HepG2 (cell line): ENCODE data around the gene EXOC3L4. TPM values are rescaled to one million over a fixed set of nuclear protein-coding genes. Genes with fewer than 3 reads are reported as not detected.

Source experiments
- CBFB ChIP-seq: sonication (generic); formaldehyde crosslinking; IDR thresholded peaks from 2 replicates; pipeline ENCODE4 v1.4.0; 2020; ENCODE audit warnings: missing genetic modification reagents
- KAT2B ChIP-seq: fragments of 150-350 bp; IDR thresholded peaks from 2 replicates; pipeline ENCODE4 v1.6.1; 2014; ENCODE audit warnings: low read depth, low read length, borderline replicate concordance
- ZIK1 ChIP-seq: sonication (generic); formaldehyde crosslinking; IDR thresholded peaks from 2 replicates; pipeline ENCODE4 v1.5.0; 2020; ENCODE audit warnings: mild to moderate bottlenecking, low read depth, missing genetic modification reagents, borderline replicate concordance
- ZNF225 ChIP-seq: sonication (generic); formaldehyde crosslinking; IDR thresholded peaks from 2 replicates; pipeline ENCODE4 v1.4.0; 2020; ENCODE audit warnings: mild to moderate bottlenecking, missing genetic modification reagents
- ZNF263 ChIP-seq: sonication (generic); formaldehyde crosslinking; IDR thresholded peaks from 2 replicates; pipeline ENCODE4 v1.4.0; 2020; ENCODE audit warnings: missing genetic modification reagents
- ZNF432 ChIP-seq: sonication (generic); formaldehyde crosslinking; IDR thresholded peaks from 2 replicates; pipeline ENCODE4 v1.5.0; 2020; ENCODE audit warnings: missing genetic modification reagents, mild to moderate bottlenecking, borderline replicate concordance
- ZNF781 ChIP-seq: sonication (generic); formaldehyde crosslinking; IDR thresholded peaks from 2 replicates; pipeline ENCODE4 v1.5.1; 2020; ENCODE audit warnings: borderline replicate concordance, mild to moderate bottlenecking, missing genetic modification reagents; ENCODE audit errors: not compliant biosample characterization
- polyA plus RNA-seq, 8 experiments: library from polyadenylated mRNA; depleted of rRNA in 3 of 8; stranded (reverse) in 7 of 8; unstranded in 1 of 8; fragments of >200 nt; fragmentation: Illumina TruSeq in 4 of 8; extraction: Trizol in 4 of 8; gene quantifications; 2 replicates each; pipeline versions ENCODE4 v1.2.1 to v1.2.3, GENCODE V29; 2011 to 2016; ENCODE audit warnings: low read depth in 4 of 8, missing spikeins in 1 of 8, mixed read lengths in 1 of 8; ENCODE audit not compliant: insufficient read depth in 1 of 8
- total RNA-seq, 5 experiments: library from RNA; depleted of rRNA; stranded (reverse); fragments of >200 nt; fragmentation: Illumina TruSeq; extraction: Trizol; gene quantifications; 2 replicates each; pipeline ENCODE4 v1.2.3, GENCODE V29; 2016; ENCODE audit warnings: low read depth in 1 of 5
- TF ChIP-seq, protein P1 (sequence below), 2 experiments: IDR thresholded peaks; 2 replicates each; pipeline ENCODE4 v1.6.1; 2011 to 2012; ENCODE audit warnings: low read length in 2 of 2, borderline replicate concordance in 1 of 2, low read depth in 1 of 2, mild to moderate bottlenecking in 1 of 2, moderate library complexity in 1 of 2
- TF ChIP-seq, protein P2 (sequence below): IDR thresholded peaks from 2 replicates; pipeline ENCODE4 v1.6.1; 2016; ENCODE audit warnings: missing compliant biosample characterization, missing genetic modification reagents, borderline replicate concordance
- TF ChIP-seq, protein P3 (sequence below): sonication (generic); formaldehyde crosslinking; IDR thresholded peaks from 2 replicates; pipeline ENCODE4 v1.4.0; 2020; ENCODE audit warnings: missing genetic modification reagents, mild to moderate bottlenecking, borderline replicate concordance

EXOC3L4 gene
- total and polyA plus RNA-seq, 2 of the 13 experiments (the other 11 are each of a cell fraction or from before 2014, with no cell fraction given), result 11.8 to 27.0 TPM

DNA sequence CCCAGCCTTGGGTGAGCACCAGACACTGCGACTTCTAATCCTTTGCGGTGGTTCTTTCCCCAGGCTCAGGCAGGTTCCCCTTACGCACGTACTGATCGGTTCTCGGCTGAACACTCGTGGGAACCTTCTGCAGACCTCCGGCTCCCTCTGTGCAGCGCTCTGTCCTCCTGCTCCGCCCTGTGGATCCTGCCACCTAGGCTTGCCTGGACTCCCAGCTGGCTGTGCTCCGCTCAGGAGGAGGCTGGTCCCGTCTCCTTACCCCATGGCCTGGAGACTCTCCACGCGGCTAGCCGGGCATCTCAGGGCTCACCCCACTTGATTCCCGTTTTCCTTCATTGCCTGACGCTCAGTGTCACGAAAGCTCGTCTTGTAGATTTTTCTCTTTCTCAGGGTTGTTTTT, 63.4 kb downstream of the EXOC3L4 start (continued):
- TF ChIP-seq, protein P1, sequence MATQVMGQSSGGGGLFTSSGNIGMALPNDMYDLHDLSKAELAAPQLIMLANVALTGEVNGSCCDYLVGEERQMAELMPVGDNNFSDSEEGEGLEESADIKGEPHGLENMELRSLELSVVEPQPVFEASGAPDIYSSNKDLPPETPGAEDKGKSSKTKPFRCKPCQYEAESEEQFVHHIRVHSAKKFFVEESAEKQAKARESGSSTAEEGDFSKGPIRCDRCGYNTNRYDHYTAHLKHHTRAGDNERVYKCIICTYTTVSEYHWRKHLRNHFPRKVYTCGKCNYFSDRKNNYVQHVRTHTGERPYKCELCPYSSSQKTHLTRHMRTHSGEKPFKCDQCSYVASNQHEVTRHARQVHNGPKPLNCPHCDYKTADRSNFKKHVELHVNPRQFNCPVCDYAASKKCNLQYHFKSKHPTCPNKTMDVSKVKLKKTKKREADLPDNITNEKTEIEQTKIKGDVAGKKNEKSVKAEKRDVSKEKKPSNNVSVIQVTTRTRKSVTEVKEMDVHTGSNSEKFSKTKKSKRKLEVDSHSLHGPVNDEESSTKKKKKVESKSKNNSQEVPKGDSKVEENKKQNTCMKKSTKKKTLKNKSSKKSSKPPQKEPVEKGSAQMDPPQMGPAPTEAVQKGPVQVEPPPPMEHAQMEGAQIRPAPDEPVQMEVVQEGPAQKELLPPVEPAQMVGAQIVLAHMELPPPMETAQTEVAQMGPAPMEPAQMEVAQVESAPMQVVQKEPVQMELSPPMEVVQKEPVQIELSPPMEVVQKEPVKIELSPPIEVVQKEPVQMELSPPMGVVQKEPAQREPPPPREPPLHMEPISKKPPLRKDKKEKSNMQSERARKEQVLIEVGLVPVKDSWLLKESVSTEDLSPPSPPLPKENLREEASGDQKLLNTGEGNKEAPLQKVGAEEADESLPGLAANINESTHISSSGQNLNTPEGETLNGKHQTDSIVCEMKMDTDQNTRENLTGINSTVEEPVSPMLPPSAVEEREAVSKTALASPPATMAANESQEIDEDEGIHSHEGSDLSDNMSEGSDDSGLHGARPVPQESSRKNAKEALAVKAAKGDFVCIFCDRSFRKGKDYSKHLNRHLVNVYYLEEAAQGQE (IDR thresholded peaks at IDR 0.05; ENCODE audit: borderline replicate concordance in 1 of 2, low read depth in 1 of 2, low read length in 2 of 2), result no peak
- TF ChIP-seq ZNF263 (no peak), ZNF225 (no peak), CBFB (no peak), ZNF781 (CRISPR knock-in tag) (no peak), KAT2B (no peak), ZNF432 (no peak), ZIK1 (no peak)
- TF ChIP-seq, protein P2, sequence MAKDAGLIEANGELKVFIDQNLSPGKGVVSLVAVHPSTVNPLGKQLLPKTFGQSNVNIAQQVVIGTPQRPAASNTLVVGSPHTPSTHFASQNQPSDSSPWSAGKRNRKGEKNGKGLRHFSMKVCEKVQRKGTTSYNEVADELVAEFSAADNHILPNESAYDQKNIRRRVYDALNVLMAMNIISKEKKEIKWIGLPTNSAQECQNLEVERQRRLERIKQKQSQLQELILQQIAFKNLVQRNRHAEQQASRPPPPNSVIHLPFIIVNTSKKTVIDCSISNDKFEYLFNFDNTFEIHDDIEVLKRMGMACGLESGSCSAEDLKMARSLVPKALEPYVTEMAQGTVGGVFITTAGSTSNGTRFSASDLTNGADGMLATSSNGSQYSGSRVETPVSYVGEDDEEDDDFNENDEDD (CRISPR knock-in tag), result no peak
- TF ChIP-seq, protein P3, sequence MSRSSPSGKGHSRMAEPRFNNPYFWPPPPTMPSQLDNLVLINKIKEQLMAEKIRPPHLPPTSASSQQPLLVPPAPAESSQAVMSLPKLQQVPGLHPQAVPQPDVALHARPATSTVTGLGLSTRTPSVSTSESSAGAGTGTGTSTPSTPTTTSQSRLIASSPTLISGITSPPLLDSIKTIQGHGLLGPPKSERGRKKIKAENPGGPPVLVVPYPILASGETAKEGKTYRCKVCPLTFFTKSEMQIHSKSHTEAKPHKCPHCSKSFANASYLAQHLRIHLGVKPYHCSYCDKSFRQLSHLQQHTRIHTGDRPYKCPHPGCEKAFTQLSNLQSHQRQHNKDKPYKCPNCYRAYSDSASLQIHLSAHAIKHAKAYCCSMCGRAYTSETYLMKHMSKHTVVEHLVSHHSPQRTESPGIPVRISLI, result no peak
